GM12878 (cell line): ENCODE data around the gene TFR2.
A peak's percentile ranks its signal among the peaks of the same experiment; 100 is the strongest.

ENCODE experiments used
- BHLHE40 ChIP-seq, 2 experiments: fragments of 450-650 bp in 1 of 2; IDR thresholded peaks; 2 replicates each; pipeline ENCODE4 v1.6.1; 2011 to 2017; ENCODE audit warnings: low read depth in 2 of 2, borderline replicate concordance in 1 of 2, improper control_type of control experiment in 1 of 2, low read length in 1 of 2, mild to moderate bottlenecking in 1 of 2
- EZH2 ChIP-seq: IDR thresholded peaks from 2 replicates; pipeline ENCODE4 v1.6.1; 2012; ENCODE audit warnings: low read depth, mild to moderate bottlenecking, control low read depth, inconsistent platforms, low read length, borderline replicate concordance; ENCODE audit not compliant: control insufficient read depth
- HCFC1 ChIP-seq: fragments of 150-350 bp; IDR thresholded peaks from 2 replicates; pipeline ENCODE4 v1.6.1; 2014; ENCODE audit warnings: low read length
- LARP7 ChIP-seq: fragments of 450-650 bp; IDR thresholded peaks from 2 replicates; pipeline ENCODE4 v1.6.1; 2017; ENCODE audit warnings: mild to moderate bottlenecking
- MYB ChIP-seq: fragments of 150-350 bp; IDR thresholded peaks from 2 replicates; pipeline ENCODE4 v1.6.1; 2014; ENCODE audit warnings: mild to moderate bottlenecking, low read depth, low read length, borderline replicate concordance
- NR2C1 ChIP-seq: fragments of 450-650 bp; IDR thresholded peaks from 2 replicates; pipeline ENCODE4 v1.6.1; 2017; ENCODE audit warnings: antibody characterized with exemption, mild to moderate bottlenecking, moderate library complexity
- POLR2A ChIP-seq: IDR thresholded peaks from 2 replicates; pipeline ENCODE4 v1.6.1; 2011; ENCODE audit warnings: low read depth, mild to moderate bottlenecking, low read length
- POLR2AphosphoS5 ChIP-seq: IDR thresholded peaks from 2 replicates; pipeline ENCODE4 v1.6.1; 2011; ENCODE audit warnings: mild to moderate bottlenecking, low read length, inconsistent platforms
- SIN3A ChIP-seq: IDR thresholded peaks from 2 replicates; pipeline ENCODE4 v1.6.1; 2012; ENCODE audit warnings: low read depth, low read length, improper control_type of control experiment
- TF ChIP-seq, protein P1 (sequence below), 3 experiments: IDR thresholded peaks in 2 of 3; conservative IDR thresholded peaks in 1 of 3; 2 replicates each; pipeline ENCODE4 v1.5.1; 2011; ENCODE audit warnings: low read depth in 3 of 3, low read length in 3 of 3, mild to moderate bottlenecking in 3 of 3, control low read depth in 2 of 3, moderate library complexity in 2 of 3, inconsistent platforms in 1 of 3, mixed read lengths in 1 of 3; ENCODE audit not compliant: control insufficient read depth in 2 of 3, insufficient read depth in 1 of 3; ENCODE audit errors: extremely low read depth in 1 of 3
- TF ChIP-seq, protein P2 (sequence below): IDR thresholded peaks from 2 replicates; pipeline ENCODE4 v1.6.1; 2012; ENCODE audit warnings: low read depth, low read length, improper control_type of control experiment

DNA sequence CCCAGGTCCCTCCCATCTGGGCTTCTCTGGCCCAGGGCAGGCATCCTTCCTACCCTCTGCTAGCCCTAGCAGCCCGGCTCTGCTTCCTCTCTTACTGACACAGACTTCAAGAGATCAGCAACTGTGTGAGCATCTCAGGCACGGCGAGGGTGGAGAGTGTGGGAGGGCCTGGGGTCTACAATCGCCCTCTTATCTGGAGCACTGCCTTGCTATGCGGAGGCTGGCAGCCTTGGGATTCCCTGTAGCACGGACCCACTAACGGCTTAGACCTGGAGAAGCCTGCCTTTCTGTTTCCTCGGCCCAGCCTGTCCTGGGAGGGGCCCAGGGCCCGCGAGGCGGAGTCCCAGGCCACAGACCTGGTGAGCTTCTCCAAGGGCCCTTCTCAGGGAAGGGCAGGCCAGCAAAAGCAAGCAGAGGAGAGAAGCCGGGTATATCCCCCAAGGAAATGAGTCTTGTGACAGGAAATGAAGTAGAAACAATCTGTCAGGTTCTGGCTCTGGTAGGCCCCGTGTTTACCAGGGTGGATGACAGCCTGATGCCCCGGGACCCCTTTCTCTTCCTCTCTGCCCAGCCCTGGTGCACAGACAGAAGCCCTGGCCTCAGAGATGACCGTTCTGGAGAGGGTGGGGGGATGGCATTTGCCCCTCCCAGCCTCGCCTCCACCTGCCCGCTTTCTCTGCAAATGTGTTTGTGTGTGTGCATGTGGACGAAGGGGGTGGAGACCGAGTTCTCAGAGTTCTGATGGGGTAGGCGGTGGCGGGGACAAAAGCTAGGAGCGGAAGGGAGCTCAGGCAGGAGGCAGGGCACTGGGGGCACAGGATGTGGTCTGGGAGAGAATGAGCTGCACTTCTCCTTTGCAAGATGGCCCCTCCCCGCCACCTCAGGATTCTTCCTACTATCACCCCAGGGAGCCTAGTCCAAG, 58.0 kb downstream of the TFR2 start:
- TF ChIP-seq POLR2A (peak; percentile 57), LARP7 (no peak), HCFC1 (no peak), BHLHE40 (IDR thresholded peaks at IDR 0.05; ENCODE audit: borderline replicate concordance in 1 of 2, low read depth in 2 of 2, low read length in 1 of 2) (peak; percentile 35 to 46; a peak in 2 of 4 replicates), MYB (no peak), POLR2AphosphoS5 (no peak), EZH2 (no peak), NR2C1 (no peak), SIN3A (no peak)
- TF ChIP-seq, protein P1, sequence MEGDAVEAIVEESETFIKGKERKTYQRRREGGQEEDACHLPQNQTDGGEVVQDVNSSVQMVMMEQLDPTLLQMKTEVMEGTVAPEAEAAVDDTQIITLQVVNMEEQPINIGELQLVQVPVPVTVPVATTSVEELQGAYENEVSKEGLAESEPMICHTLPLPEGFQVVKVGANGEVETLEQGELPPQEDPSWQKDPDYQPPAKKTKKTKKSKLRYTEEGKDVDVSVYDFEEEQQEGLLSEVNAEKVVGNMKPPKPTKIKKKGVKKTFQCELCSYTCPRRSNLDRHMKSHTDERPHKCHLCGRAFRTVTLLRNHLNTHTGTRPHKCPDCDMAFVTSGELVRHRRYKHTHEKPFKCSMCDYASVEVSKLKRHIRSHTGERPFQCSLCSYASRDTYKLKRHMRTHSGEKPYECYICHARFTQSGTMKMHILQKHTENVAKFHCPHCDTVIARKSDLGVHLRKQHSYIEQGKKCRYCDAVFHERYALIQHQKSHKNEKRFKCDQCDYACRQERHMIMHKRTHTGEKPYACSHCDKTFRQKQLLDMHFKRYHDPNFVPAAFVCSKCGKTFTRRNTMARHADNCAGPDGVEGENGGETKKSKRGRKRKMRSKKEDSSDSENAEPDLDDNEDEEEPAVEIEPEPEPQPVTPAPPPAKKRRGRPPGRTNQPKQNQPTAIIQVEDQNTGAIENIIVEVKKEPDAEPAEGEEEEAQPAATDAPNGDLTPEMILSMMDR (IDR thresholded peaks at IDR 0.05 in 2 of 3, conservative IDR thresholded peaks at IDR 0.05 in 1 of 3; ENCODE audit: control insufficient read depth in 2 of 3, extremely low read depth in 1 of 3, insufficient read depth in 1 of 3, low read depth in 3 of 3, low read length in 3 of 3) = no peak
- TF ChIP-seq, protein P2, sequence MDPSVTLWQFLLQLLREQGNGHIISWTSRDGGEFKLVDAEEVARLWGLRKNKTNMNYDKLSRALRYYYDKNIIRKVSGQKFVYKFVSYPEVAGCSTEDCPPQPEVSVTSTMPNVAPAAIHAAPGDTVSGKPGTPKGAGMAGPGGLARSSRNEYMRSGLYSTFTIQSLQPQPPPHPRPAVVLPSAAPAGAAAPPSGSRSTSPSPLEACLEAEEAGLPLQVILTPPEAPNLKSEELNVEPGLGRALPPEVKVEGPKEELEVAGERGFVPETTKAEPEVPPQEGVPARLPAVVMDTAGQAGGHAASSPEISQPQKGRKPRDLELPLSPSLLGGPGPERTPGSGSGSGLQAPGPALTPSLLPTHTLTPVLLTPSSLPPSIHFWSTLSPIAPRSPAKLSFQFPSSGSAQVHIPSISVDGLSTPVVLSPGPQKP = no peak
